DND-41 (cell line): Measurements from ENCODE around the gene B4GALT3.

Source experiments
- EZH2 ChIP-seq: IDR thresholded peaks from 3 replicates; pipeline ENCODE4 v1.6.1; 2012; ENCODE audit warnings: borderline replicate concordance, low read depth, mild to moderate bottlenecking, moderate library complexity, low read length, inconsistent platforms; ENCODE audit not compliant: severe bottlenecking
- TF ChIP-seq, protein P1 (sequence below): IDR thresholded peaks from 2 replicates; pipeline ENCODE4 v1.5.1; 2012; ENCODE audit warnings: borderline replicate concordance, low read length, moderate library complexity, mild to moderate bottlenecking; ENCODE audit not compliant: poor library complexity, severe bottlenecking; ENCODE audit errors: extremely low read depth

DNA sequence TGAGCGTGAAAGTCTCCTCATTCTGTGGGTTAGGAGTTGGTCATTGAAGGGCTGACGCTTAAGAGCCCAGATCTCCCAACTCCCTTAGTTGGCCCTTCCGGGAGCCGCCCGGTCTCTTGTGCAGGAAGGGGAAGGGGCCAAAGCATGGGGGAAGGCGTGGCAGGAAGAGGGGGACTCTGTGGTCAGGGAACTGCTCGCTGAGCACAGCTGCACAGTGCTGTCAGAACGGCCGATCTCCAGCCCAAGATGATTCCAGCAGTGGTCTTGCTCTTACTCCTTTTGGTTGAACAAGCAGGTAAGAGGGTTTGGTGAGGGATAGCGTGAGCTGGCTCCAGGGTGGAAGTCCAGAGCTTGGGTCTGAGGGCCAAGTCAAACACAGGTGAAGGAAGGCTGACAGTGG is 37.8 kb upstream of the B4GALT3 start, which contains the start of gene FCER1G:
- TF ChIP-seq, protein P1, sequence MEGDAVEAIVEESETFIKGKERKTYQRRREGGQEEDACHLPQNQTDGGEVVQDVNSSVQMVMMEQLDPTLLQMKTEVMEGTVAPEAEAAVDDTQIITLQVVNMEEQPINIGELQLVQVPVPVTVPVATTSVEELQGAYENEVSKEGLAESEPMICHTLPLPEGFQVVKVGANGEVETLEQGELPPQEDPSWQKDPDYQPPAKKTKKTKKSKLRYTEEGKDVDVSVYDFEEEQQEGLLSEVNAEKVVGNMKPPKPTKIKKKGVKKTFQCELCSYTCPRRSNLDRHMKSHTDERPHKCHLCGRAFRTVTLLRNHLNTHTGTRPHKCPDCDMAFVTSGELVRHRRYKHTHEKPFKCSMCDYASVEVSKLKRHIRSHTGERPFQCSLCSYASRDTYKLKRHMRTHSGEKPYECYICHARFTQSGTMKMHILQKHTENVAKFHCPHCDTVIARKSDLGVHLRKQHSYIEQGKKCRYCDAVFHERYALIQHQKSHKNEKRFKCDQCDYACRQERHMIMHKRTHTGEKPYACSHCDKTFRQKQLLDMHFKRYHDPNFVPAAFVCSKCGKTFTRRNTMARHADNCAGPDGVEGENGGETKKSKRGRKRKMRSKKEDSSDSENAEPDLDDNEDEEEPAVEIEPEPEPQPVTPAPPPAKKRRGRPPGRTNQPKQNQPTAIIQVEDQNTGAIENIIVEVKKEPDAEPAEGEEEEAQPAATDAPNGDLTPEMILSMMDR: no peak
- no peak for TF ChIP-seq EZH2
